GM06990 (cell line): ENCODE data around the gene DHRS11.

Experiments
- DNase-seq: peaks from one replicate; pipeline ENCODE4 v3.0.0-alpha.2; 2011; ENCODE audit not compliant: insufficient read length; ENCODE audit errors: extremely low read depth
- H3K27me3 ChIP-seq: replicated peaks from 2 replicates; pipeline ENCODE4 v1.6.0; 2011; ENCODE audit warnings: low read length; ENCODE audit not compliant: control insufficient read depth, insufficient read depth
- H3K36me3 ChIP-seq: 2 replicates; pipeline ENCODE4 v1.5.1; 2011; ENCODE audit warnings: low read length; ENCODE audit not compliant: control insufficient read depth, insufficient read depth
- H3K4me3 ChIP-seq: replicated peaks from 2 replicates; pipeline ENCODE4 v1.5.1; 2011; ENCODE audit warnings: low read depth, mild to moderate bottlenecking, control low read depth, low read length
- TF ChIP-seq, protein P1 (sequence below): IDR thresholded peaks from 2 replicates; pipeline ENCODE4 v1.5.1; 2011; ENCODE audit warnings: low read length, control low read depth, mild to moderate bottlenecking, inconsistent platforms; ENCODE audit not compliant: insufficient read depth, poor library complexity, severe bottlenecking

DHRS11 gene

DNA sequence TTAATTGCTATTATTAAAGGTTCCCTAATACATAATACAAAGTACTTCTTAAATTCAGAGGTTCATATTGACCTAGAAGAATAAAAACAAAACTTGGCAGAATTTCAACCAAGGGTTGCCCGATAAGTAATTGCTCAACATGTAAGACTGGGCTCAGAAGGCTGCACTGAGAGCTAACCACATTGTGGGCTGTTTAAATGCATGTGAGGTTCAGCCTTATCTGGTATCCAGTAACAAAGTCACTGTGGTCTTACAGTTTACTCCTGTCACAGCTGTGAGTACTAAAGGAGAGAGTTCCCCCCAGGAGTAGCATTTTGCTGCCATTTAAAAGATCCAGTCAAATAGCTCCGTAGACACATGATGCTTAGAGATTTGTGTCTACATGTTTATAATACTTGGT lies 1.6 kb upstream of the DHRS11 start:
- H3K4me3 ChIP-seq: no peak overlapping the region
- peaks cover 6% of the 10 kb centered on the region for H3K36me3 ChIP-seq
- DNase-seq: no peak
- H3K27me3 ChIP-seq: no peaks in the 10 kb centered on the region
- TF ChIP-seq, protein P1, sequence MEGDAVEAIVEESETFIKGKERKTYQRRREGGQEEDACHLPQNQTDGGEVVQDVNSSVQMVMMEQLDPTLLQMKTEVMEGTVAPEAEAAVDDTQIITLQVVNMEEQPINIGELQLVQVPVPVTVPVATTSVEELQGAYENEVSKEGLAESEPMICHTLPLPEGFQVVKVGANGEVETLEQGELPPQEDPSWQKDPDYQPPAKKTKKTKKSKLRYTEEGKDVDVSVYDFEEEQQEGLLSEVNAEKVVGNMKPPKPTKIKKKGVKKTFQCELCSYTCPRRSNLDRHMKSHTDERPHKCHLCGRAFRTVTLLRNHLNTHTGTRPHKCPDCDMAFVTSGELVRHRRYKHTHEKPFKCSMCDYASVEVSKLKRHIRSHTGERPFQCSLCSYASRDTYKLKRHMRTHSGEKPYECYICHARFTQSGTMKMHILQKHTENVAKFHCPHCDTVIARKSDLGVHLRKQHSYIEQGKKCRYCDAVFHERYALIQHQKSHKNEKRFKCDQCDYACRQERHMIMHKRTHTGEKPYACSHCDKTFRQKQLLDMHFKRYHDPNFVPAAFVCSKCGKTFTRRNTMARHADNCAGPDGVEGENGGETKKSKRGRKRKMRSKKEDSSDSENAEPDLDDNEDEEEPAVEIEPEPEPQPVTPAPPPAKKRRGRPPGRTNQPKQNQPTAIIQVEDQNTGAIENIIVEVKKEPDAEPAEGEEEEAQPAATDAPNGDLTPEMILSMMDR: no peak

DNA sequence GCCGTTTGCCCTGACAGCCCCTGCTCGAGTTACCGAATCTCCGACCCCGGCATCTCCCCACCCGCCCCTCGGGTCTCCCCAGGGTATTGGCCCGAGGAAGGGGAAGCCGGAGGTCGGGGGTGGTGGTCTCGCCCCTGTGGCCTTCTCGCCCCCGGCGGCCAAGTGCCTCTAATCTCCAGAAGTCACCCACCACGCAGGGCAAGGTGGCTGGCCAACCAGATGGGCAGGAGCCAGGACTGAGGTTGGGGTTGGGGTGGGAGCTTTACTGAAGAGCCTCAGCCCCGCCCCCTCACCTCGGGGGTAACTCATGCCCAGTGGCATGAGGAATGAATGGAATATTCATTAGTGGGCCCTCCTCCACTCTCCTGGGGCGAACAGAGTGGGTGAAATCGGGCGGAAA lies 637 bp downstream of the DHRS11 start:
- DNase-seq: no peak
- no peaks in the 10 kb centered on the region for H3K27me3 ChIP-seq
- H3K36me3 ChIP-seq: peaks cover 8% of the 10 kb centered on the region
- H3K4me3 ChIP-seq: peak overlapping the region; percentile 79
- TF ChIP-seq, protein P1: no peak

DNA sequence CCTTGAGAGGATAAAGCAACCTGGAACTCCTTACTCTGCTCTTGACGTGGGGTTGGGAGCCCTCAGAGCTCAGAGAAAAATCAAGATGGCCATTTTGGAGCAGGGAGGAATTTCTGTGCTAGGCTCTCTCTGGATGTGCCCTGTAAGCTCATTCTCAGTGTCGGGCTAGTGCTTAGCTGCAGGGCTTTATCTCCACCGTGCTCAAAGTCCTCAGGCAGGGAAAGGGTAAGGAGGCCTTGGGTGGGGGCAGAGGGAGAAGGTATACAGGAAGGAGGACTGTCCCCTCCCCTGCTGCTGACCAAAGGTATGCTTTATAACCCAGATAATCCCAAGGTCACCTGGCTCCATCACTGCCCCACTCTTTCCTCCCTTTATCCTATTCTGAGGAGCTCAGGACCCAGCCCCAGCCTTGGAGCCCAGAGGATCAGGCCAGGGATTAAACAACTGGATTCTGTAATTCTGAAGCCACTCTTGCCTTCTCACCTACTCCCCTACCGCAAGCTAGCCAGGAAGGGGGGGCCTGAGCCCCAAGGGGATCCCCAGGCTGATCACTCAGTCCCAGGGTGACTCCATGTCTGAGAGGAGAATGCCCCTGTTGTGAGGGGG lies 1.1 kb downstream of the DHRS11 start:
- H3K27me3 ChIP-seq: no peaks in the 10 kb centered on the region
- TF ChIP-seq, protein P1: no peak
- peaks cover 7% of the 10 kb centered on the region for H3K36me3 ChIP-seq
- no peak for DNase-seq
- peak overlapping the region; percentile 79 for H3K4me3 ChIP-seq

DNA sequence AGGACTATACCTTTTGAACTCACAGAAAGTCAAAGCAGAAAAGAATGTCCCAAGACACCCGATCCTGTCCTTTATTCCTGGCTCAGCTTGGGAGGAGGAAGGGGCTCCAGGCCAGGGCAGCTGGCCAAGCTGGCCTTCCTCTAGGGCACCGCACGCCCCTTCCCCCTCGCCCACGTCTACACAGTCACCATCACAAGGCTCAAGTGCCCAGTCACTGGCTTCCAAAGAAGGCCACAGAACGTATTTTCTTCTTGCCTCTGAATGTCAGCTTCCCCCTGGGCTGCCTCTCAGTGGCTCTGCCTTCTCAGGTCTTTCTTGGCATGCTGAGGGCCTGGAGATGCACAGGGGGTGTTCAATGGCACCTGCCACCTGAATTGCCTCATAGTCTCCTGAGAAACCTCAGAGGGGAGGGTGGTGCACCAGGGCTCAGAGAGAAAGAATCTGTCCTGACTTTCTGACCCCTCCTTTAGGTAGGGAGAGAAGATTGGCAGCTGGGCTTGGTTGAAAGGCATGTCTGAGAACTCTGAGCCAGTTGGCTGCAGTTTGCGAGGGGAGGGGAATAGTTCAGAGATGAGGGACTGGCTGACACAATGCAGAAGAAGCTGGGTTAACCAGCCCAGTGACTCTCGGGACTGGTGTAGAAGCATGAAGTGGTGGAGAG lies 2.1 kb downstream of the DHRS11 start:
- Histone ChIP-seq H3K36me3 (peaks cover 4% of the 10 kb centered on the region), H3K4me3 (no peak overlapping the region), H3K27me3 (no peaks in the 10 kb centered on the region)
- no peak for DNase-seq
- TF ChIP-seq, protein P1: no peak

- Histone ChIP-seq H3K27me3 (no peaks in the 10 kb centered on the region), H3K4me3 (no peak overlapping the region), H3K36me3 (peaks cover 4% of the 10 kb centered on the region)
- no peak for DNase-seq
- TF ChIP-seq, protein P1: no peak
These were observed 3.1 kb downstream of the DHRS11 start for GRCh38 chr17:36594626-36595401.
